GM18951 (cell line): ENCODE data around the gene PTPRD.

Source experiments
- POLR2A ChIP-seq: IDR thresholded peaks from 4 replicates; pipeline ENCODE4 v1.6.1; 2011; ENCODE audit warnings: mild to moderate bottlenecking; ENCODE audit not compliant: insufficient read length, insufficient read depth; ENCODE audit errors: extremely low read depth
- in situ Hi-C: fragments of 300-500 bp; cut with MboI; formaldehyde crosslinking; loops from one replicate; pipeline ENCODE4 v1.12.0; 2022; ENCODE audit warnings: low sequenced_read_pairs, mixed read lengths, inconsistent platforms; ENCODE audit not compliant: unreplicated experiment

The PTPRD gene

GRCh38 chr9:8574846-8575245, 2038.0 kb downstream of the PTPRD start:
- no peak for TF ChIP-seq POLR2A
- in situ Hi-C loops = no loop called here

DNA sequence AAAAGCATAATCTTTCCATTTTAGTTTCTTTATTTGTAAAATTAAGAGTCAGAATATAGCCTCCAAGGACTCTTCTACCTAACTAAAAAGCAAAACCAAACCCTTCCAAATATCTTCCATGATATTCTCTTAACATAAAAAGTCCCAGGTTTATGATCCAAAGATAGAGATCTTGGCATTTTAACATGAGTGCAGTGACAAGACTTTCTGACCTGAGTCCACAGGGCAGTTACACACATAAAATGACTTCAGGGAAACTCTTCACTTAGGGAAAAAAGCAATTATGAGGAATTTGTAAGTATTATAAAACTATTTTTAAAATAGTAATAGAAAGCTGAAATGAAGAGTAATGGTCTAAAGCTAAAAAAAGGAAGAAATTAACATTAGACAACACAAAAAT, 2040.6 kb downstream of the PTPRD start:
- no peak for TF ChIP-seq POLR2A
- in situ Hi-C loops = no loop called here

GRCh38 chr9:8571643-8572042, 2041.2 kb downstream of the PTPRD start:
- no peak for TF ChIP-seq POLR2A
- in situ Hi-C loops = no loop called here

DNA sequence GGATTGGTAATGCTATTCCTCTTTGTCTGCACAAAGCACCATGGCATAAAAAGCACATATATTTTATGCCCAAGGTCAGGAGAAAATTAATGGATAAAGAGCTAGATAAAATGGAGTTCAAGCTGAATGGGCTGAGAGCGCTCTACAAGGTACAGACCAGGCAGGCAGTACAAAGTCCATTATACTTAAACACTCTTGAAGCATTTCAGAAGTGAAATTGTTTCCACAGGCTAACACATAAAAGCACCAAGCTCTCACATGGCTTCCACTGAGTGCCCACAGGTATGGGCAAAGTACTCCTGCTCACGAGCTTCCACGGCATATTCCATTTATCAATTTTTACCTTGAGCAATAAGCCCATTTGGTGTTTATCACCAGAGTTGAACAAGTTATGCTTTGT, 2042.0 kb downstream of the PTPRD start:
- in situ Hi-C loops = no loop called here
- no peak for TF ChIP-seq POLR2A

- in situ Hi-C loops = no loop called here
- TF ChIP-seq POLR2A = no peak
Measured at GRCh38 chr9:8569823-8570222, 2043.0 kb downstream of the PTPRD start.

GRCh38 chr9:8567963-8568579, 2044.7 kb downstream of the PTPRD start:
- in situ Hi-C loops = no loop called here
- TF ChIP-seq POLR2A = no peak

GRCh38 chr9:8564960-8565359, 2047.8 kb downstream of the PTPRD start:
- TF ChIP-seq POLR2A = no peak

GRCh38 chr9:8560560-8561525, 2052.0 kb downstream of the PTPRD start:
- no peak for TF ChIP-seq POLR2A
- in situ Hi-C loops = no loop called here

More at GRCh38 chr9:8564960-8565359, 2047.8 kb downstream of the PTPRD start:
- in situ Hi-C loops = no loop called here

DNA sequence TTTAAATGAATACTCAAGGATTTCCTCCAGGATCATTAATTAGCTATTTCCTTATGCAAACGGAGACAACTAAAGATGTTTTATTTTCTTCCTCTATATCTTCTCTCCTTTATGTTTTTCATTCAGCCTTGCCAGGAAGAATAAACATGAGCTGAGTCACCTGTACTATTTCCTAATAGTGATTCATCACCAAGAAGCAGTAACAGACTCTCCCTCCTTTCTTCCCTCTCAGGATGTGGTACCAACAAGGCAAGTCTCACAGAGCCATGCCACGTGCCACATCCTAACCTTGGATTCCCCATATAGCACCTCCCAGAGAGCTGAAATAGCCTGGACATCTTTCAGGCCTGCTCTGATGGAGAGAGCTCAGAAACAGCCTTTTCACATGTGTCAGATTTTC, 2054.6 kb downstream of the PTPRD start:
- no peak for TF ChIP-seq POLR2A
- in situ Hi-C loops = no loop called here

DNA sequence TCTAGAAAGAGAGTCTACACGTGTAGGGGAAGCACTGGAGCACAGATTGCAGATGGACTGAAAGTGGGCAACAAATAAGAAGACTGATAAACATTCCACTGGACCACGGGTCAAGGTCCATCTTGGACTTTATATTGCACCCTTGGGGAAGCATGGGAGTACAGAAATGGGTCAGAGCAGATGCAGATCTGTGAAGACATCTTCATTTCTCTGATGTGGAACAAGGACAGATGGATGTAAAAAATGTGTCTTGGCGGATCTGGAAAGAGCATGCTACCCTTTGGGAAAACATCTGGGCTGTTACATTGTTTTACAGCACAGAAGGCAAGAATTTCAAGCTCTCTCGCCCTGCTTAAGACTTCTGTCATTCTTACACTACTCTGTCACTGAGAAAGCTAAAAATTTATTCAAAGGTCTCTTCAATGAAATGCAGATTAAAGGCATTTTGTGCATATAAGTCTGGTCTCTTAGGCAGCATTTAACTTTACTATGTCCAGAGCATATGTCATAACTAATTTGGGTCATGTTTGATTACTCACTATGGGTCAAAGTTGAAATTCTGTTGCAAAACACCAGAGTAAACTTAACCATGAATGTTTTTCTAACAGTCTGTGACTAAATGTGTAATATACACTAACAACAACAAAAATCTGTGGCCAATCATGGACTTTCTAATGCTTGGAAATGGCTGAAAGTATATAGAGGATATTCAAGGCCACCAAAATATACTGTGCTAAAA, 2056.9 kb downstream of the PTPRD start:
- TF ChIP-seq POLR2A = no peak
- in situ Hi-C loops = no loop called here

DNA sequence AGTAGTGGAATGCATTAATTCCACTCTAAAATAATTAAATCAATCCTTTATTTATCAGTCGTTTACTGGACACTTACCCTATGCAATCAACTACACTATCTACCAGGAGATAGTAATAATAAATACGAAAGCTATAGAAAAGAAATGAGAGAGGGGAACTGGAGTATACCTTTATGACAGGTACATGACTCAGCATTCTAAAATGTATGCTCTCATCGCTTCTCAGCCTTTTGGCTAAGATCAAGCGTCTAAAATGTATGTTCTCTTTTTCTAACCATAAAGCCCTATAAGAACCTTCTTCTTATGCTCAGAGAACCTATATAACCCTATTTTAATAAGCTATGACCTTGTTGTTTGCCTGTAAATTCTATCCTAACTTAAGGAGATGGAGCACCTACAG, 2059.4 kb downstream of the PTPRD start:
- no peak for TF ChIP-seq POLR2A
- in situ Hi-C loops = no loop called here

DNA sequence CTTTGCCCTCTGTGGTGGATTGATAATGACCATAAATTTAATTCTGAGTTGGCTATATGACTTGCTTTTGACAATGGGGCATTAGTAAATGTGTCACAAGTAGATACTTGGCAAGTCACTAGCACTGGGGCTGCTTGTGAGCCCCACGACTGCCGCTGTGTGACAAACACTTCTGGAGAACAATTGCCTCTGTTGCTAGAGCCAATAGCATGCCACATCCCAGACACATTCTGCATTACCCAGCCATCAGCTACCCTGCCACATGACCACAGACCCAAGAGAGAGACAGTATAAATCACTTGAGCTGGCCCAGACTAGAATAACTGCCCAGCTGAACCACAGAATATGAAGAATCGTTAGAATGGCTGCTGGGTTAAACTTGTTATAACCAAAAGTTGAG, 2060.1 kb downstream of the PTPRD start:
- TF ChIP-seq POLR2A = no peak
- in situ Hi-C loops = no loop called here

GRCh38 chr9:8549214-8549613, 2063.6 kb downstream of the PTPRD start:
- no peak for TF ChIP-seq POLR2A

GRCh38 chr9:8543219-8543618, 2069.6 kb downstream of the PTPRD start:
- in situ Hi-C loops = no loop called here
- TF ChIP-seq POLR2A = no peak

More at GRCh38 chr9:8549214-8549613, 2063.6 kb downstream of the PTPRD start:
- in situ Hi-C loops = no loop called here

DNA sequence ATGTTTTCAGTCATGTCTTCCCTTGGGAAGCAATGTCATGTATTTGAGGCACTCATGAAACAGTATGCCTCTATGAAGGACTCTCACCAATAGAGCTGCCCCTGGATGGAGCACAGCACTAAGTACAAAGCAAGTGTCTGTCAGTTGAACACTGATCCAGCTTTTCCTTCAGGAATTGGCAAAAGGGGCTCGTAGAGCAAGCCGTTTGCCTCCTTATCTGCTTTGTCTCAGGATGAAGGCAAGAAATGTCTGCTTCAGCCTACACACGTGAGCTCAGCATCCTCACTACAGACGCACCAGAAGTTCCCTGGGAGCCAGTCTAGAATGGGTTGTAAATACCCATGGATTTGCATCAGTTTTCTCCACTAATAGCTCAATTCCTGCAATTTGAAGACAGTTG, 2070.3 kb downstream of the PTPRD start:
- in situ Hi-C loops = no loop called here
- no peak for TF ChIP-seq POLR2A
